Lower lobe of right lung (tissue), 2 donors: ENCODE data around the gene TMEM131. TPM values are rescaled to one million over a fixed set of nuclear protein-coding genes. Genes with fewer than 3 reads are reported as not detected.

ENCODE experiments used
- ATAC-seq, 2 donors: fragments of 200-7000 bp; cut with Tn5 transposase; one replicate each; pipeline ENCODE4 v1.9.1; 2020 to 2022; ENCODE audit warnings: mild to moderate bottlenecking in 2 of 2, moderate library complexity in 2 of 2
- DNase-seq: peaks from one replicate; pipeline ENCODE4 v3.0.0-alpha.2; 2020
- H3K27ac ChIP-seq: fragments of 200-600 bp; one replicate; pipeline ENCODE4 v1.8.0; 2022
- H3K27me3 ChIP-seq: fragments of 200-600 bp; one replicate; pipeline ENCODE4 v1.8.0; 2022; ENCODE audit warnings: low read depth
- H3K36me3 ChIP-seq: fragments of 200-600 bp; one replicate; pipeline ENCODE4 v1.8.0; 2022; ENCODE audit warnings: mild to moderate bottlenecking
- H3K4me1 ChIP-seq: fragments of 200-600 bp; one replicate; pipeline ENCODE4 v1.8.0; 2022
- H3K4me3 ChIP-seq: fragments of 200-600 bp; one replicate; pipeline ENCODE4 v1.8.0; 2022; ENCODE audit warnings: mild to moderate bottlenecking
- H3K9me3 ChIP-seq: fragments of 200-600 bp; one replicate; pipeline ENCODE4 v1.8.0; 2022
- CTCF ChIP-seq: fragments of 200-600 bp; IDR thresholded peaks from one replicate; pipeline ENCODE4 v1.8.0; 2022; ENCODE audit warnings: antibody characterized with exemption, mild to moderate bottlenecking
- intact Hi-C: fragments of 100-400 bp; cut with DNase I; formaldehyde crosslinking; loops from one replicate; pipeline ENCODE4 v1.11.0; 2022
- total RNA-seq: library from RNA; stranded (reverse); fragmentation: NEBNext Ultra II Directional; extraction: Animal tissue kit (Norgen Biotek cat#: 25700); gene quantifications from one replicate; pipeline ENCODE4 v1.2.1, GENCODE V29; 2021
- donor health status: DM: no; HTN: yes; CAD: no; lungs with severe emphysema.

The TMEM131 gene
- total RNA-seq, 1 donor from 2014 or later, result 42.2 TPM

- Histone ChIP-seq H3K4me3 (no peak overlapping the region), H3K9me3 (no peaks in the 10 kb centered on the region), H3K4me1 (peaks cover 38% of the 10 kb centered on the region), H3K36me3 (no peaks in the 10 kb centered on the region), H3K27me3 (no peaks in the 10 kb centered on the region), H3K27ac (no peak overlapping the region)
- no peak for TF ChIP-seq CTCF
- ATAC-seq (no peak), DNase-seq (no peak)
- intact Hi-C loops, result no loop called here
Observed at GRCh38 chr2:97965116-97965515, 30.6 kb downstream of the TMEM131 start.

GRCh38 chr2:97963880-97964279 is 31.9 kb downstream of the TMEM131 start:
- Histone ChIP-seq H3K27ac (no peak overlapping the region), H3K27me3 (no peaks in the 10 kb centered on the region), H3K4me3 (no peak overlapping the region), H3K9me3 (no peaks in the 10 kb centered on the region), H3K36me3 (no peaks in the 10 kb centered on the region), H3K4me1 (peaks cover 28% of the 10 kb centered on the region)
- no peak for TF ChIP-seq CTCF
- ATAC-seq (no peak), DNase-seq (no peak)
- intact Hi-C loops, result no loop called here

- Histone ChIP-seq H3K27ac (no peak overlapping the region), H3K27me3 (no peaks in the 10 kb centered on the region), H3K4me3 (no peak overlapping the region), H3K36me3 (no peaks in the 10 kb centered on the region), H3K4me1 (peaks cover 29% of the 10 kb centered on the region), H3K9me3 (no peaks in the 10 kb centered on the region)
- TF ChIP-seq CTCF, result no peak
- DNase-seq, result no peak
- intact Hi-C loops, result no loop called here
- ATAC-seq, result no peak
Observed at GRCh38 chr2:97963079-97963406, 32.7 kb downstream of the TMEM131 start.

- no peaks in the 10 kb centered on the region for H3K27me3 ChIP-seq
- no peaks in the 10 kb centered on the region for H3K36me3 ChIP-seq
- H3K4me1 ChIP-seq, result peaks cover 34% of the 10 kb centered on the region
- intact Hi-C loops, result no loop called here
- H3K4me3 ChIP-seq, result no peak overlapping the region
- TF ChIP-seq CTCF, result no peak
- H3K27ac ChIP-seq, result no peak overlapping the region
- no peak for DNase-seq
- no peak for ATAC-seq
- no peaks in the 10 kb centered on the region for H3K9me3 ChIP-seq
Observed at GRCh38 chr2:97961534-97961933, 34.2 kb downstream of the TMEM131 start.

GRCh38 chr2:97958184-97958583 is 37.6 kb downstream of the TMEM131 start:
- Histone ChIP-seq H3K9me3 (no peaks in the 10 kb centered on the region), H3K4me1 (peaks cover 25% of the 10 kb centered on the region), H3K4me3 (no peak overlapping the region), H3K27me3 (no peaks in the 10 kb centered on the region), H3K27ac (no peak overlapping the region), H3K36me3 (no peaks in the 10 kb centered on the region)
- no peak for TF ChIP-seq CTCF
- ATAC-seq (no peak), DNase-seq (no peak)
- intact Hi-C loops, result no loop called here
